ENCODE results near the gene SNU13. TPM values are rescaled to one million over a fixed set of nuclear protein-coding genes. Genes with fewer than 3 reads are reported as not detected.
"Not testable (repeated sequence)": the region's sequence is repeated elsewhere in the genome, so short reads cannot be mapped to it uniquely, and the experiment has no call there.

Gene SNU13
- total RNA-seq, 2 donors from 2014 or later, result 183 to 226 TPM

DNA sequence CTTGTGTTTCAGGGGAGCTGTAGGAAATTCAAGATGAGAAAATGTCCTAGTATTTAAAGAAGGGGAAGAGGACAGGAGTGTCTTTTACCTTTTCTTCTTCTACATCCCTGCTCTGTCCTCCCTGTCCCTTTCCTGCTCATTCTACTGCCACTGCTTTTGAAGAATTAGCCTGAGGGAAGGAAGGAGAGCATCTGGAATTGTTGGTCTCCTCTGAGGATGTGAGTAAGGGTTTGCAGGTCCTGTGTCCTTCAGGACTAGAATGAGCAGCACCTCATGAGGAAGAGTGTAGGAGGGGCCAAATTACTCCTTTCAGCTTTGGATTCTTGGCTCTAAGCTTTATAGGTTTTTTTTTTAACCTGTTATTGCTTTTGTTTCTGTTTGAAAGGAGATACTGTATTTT, 24.2 kb downstream of the SNU13 start:
- DNase-seq (ENCODE audit: low spot score), result no peak
- H3K4me3 ChIP-seq, result no peak overlapping the region
- no peaks in the 10 kb centered on the region for H3K9me3 ChIP-seq
- H3K36me3 ChIP-seq, result peaks cover 58% of the 10 kb centered on the region
- TF ChIP-seq, protein P1, sequence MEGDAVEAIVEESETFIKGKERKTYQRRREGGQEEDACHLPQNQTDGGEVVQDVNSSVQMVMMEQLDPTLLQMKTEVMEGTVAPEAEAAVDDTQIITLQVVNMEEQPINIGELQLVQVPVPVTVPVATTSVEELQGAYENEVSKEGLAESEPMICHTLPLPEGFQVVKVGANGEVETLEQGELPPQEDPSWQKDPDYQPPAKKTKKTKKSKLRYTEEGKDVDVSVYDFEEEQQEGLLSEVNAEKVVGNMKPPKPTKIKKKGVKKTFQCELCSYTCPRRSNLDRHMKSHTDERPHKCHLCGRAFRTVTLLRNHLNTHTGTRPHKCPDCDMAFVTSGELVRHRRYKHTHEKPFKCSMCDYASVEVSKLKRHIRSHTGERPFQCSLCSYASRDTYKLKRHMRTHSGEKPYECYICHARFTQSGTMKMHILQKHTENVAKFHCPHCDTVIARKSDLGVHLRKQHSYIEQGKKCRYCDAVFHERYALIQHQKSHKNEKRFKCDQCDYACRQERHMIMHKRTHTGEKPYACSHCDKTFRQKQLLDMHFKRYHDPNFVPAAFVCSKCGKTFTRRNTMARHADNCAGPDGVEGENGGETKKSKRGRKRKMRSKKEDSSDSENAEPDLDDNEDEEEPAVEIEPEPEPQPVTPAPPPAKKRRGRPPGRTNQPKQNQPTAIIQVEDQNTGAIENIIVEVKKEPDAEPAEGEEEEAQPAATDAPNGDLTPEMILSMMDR (IDR thresholded peaks at IDR 0.05), result no peak
- peaks cover 0 to 30% of the 10 kb centered on the region in 2 donors for H3K4me1 ChIP-seq
- no peaks in the 10 kb centered on the region for H3K27me3 ChIP-seq
- H3K27ac ChIP-seq, result no peak overlapping the region

DNA sequence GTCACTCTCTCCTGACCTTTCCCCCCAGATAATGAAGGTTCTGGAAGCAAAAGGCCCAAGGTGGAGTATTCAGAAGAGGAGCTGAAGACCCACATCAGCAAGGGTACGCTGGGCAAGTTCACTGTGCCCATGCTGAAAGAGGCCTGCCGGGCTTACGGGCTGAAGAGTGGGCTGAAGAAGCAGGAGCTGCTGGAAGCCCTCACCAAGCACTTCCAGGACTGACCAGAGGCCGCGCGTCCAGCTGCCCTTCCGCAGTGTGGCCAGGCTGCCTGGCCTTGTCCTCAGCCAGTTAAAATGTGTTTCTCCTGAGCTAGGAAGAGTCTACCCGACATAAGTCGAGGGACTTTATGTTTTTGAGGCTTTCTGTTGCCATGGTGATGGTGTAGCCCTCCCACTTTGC, 25.1 kb downstream of the SNU13 start:
- H3K4me3 ChIP-seq; DNase-seq (ENCODE audit: low spot score); H3K9me3 ChIP-seq; H3K27me3 ChIP-seq; H3K27ac ChIP-seq: not testable (repeated sequence)
- H3K36me3 ChIP-seq, result peaks cover 67% of the 10 kb centered on the region
- H3K4me1 ChIP-seq, result peaks cover 0 to 33% of the 10 kb centered on the region in 2 donors

DNA sequence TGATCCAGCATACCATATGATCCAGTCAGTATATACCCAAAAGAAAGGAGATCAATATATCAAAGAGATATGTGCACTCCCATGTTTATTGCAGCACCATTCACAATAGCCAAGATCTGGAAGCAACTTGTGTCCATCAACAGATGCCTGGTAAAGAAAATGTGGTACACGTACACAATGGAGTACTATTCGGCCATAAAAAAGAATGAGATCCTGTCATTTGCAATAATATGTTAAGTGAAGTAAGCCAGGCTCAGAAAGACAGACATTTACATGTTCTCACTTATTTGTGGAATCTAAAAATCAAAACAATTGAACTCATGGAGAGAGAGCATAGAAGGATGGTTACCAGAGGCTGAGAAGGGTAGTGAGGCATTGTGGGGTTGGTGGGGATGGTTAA, 27.0 kb downstream of the SNU13 start:
- Histone ChIP-seq H3K36me3 (peaks cover 85% of the 10 kb centered on the region), H3K4me3 (no peak overlapping the region), H3K27ac (peak overlapping the region; percentile 63 to 81), H3K4me1 (peaks cover 0 to 25% of the 10 kb centered on the region in 2 donors), H3K27me3 (no peaks in the 10 kb centered on the region), H3K9me3 (no peaks in the 10 kb centered on the region)
- TF ChIP-seq, protein P1 (IDR thresholded peaks at IDR 0.05), result no peak
- DNase-seq (ENCODE audit: low spot score), result no peak

DNA sequence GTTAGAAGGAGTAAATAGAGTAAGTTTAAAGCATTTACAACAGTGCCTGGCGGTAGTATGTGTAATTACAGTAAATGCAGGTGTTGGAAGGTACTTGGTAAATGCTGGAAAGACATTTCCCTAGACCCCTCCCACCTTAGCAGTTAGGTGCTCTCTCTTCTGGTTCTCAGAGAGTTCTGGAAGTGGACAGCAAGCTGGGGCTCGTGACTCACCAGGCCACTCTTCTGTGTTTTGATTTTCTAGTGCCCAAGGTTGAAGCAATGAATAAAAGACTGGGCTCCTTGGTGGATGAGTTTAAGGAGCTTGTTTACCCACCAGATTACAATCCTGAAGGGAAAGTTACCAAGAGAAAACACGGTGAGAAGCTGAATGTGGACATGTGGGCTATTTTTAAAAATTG, 27.6 kb downstream of the SNU13 start:
- H3K9me3 ChIP-seq, result no peaks in the 10 kb centered on the region
- TF ChIP-seq, protein P1 (IDR thresholded peaks at IDR 0.05), result no peak
- no peaks in the 10 kb centered on the region for H3K27me3 ChIP-seq
- peak overlapping the region; percentile 63 to 81 for H3K27ac ChIP-seq
- no peak overlapping the region for H3K4me3 ChIP-seq
- no peak for DNase-seq (ENCODE audit: low spot score)
- peaks cover 0 to 21% of the 10 kb centered on the region in 2 donors for H3K4me1 ChIP-seq
- H3K36me3 ChIP-seq, result peaks cover 89% of the 10 kb centered on the region

DNA sequence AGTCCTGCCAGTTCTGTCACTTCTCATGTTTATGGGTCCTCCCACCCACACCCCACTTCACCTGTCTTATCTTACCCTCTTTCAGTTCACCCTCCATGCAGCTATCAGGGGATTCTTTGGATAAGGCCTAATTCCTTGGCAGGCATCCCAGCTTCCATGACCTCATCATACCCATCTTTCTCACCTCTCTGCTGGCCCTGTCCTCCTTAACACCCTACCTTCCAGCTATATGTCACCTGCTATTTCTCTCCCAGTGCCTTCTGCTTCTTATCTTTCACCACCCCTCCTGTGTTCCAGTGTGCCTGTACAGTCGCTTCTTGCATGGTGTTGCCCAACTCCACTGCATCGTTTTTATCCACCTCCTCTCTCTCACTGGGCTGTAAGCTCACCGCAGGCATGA, 28.3 kb downstream of the SNU13 start:
- Histone ChIP-seq H3K27ac (peak overlapping the region; percentile 63 to 81), H3K36me3 (peaks cover 95% of the 10 kb centered on the region), H3K27me3 (no peaks in the 10 kb centered on the region), H3K4me1 (peaks cover 0 to 21% of the 10 kb centered on the region in 2 donors), H3K4me3 (no peak overlapping the region), H3K9me3 (no peaks in the 10 kb centered on the region)
- TF ChIP-seq, protein P1 (IDR thresholded peaks at IDR 0.05), result no peak
- DNase-seq (ENCODE audit: low spot score), result no peak

DNA sequence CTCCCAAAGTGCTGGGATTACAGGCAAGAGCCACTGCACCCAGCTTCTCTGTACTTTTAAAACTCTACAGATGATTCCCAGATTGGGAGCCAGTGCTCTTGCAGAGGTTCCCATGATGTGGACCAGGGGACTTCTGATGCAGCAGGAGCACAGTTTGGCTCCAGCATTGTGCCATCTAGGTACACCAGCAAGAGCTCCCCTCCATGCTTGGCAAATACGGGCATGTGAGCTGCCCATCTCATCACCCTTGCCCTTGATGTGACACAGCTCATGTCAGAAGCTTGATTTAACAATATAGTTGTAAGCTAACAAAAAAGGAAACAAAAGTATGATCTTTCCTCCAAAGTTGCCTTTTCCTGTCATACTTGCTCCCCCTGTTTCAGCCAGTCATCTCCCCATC, 28.7 kb downstream of the SNU13 start:
- TF ChIP-seq, protein P1 (IDR thresholded peaks at IDR 0.05), result no peak
- Histone ChIP-seq H3K36me3 (peaks cover 95% of the 10 kb centered on the region), H3K4me1 (peaks cover 0 to 21% of the 10 kb centered on the region in 2 donors), H3K27ac (peak overlapping the region; percentile 63 to 81), H3K27me3 (no peaks in the 10 kb centered on the region), H3K4me3 (no peak overlapping the region), H3K9me3 (no peaks in the 10 kb centered on the region)
- no peak for DNase-seq (ENCODE audit: low spot score)
